HG03460 (cell line): ENCODE results near the gene NLGN4X.
"Not testable (repeated sequence)": the region's sequence is repeated elsewhere in the genome, so short reads cannot be mapped to it uniquely, and the experiment has no call there.

Experiments
- ATAC-seq: cut with Tn5 transposase; IDR thresholded peaks from one replicate; pipeline ENCODE4 v1.9.1; 2021; ENCODE audit not compliant: unreplicated experiment

The NLGN4X gene

GRCh38 chrX:6015423-6015822 is 213.2 kb downstream of the NLGN4X start:
- no peak for ATAC-seq

- ATAC-seq = no peak
These were observed 216.3 kb downstream of the NLGN4X start for GRCh38 chrX:6012357-6012756.

DNA sequence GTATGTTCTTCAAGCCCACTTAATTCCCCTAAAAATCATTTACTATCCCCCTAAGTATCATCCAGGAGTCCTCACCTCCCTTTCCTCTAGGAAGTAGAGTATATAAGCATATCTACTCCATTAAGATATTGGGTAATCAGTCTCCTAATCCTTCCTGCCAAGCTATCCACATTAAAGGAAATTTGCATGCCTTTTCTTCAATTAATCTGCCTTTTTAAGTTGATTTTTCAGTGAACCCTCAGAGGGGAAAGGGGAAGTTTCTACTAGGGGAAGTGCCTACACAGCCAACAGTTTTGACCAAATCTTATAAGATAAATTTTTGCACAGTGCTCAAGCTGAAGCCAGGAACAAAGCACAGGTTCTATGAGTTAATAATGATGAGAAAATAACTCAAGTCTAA is 222.8 kb downstream of the NLGN4X start:
- no peak for ATAC-seq

- ATAC-seq = no peak
These were observed 224.1 kb downstream of the NLGN4X start for GRCh38 chrX:6004529-6004928.

- ATAC-seq = no peak
These were observed 226.6 kb downstream of the NLGN4X start for GRCh38 chrX:6002056-6002455.

DNA sequence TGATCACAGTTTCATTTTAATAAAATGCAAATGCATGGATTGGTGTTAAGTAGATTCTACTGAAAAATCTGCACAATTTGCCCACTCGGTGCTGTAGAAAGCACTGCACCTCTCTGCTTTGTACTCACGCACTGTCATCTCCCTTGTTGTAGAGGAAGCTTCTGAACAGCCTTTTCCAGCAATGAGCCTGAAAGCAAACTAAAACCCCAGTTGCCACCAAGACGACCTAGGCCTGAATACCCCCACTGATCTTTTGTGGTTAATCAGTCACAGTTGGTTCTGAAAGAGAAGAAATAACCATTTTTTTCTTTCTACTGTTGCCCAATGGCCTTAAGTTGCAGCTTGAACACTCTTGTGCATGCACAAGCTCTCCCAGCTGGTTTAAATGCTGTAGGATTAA is 229.8 kb downstream of the NLGN4X start:
- ATAC-seq = no peak

DNA sequence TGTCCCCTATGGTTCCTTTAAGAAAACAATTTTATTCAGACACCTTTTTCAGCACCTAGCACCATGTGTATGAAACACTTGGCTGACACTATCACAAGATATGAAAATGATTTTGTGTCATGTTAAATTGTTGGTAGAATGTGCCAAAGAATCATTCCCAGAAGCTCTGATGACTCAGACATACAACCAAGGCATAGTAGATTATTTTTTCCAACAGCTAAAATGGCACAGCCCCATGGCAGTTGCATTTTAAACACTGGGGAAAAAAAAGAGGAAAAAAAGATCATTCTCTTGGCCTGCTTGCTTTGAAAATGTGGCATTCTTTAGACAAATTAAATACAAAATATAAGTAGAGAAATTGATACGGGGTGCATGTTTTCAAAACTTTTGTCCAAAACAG is 230.2 kb downstream of the NLGN4X start:
- no peak for ATAC-seq

DNA sequence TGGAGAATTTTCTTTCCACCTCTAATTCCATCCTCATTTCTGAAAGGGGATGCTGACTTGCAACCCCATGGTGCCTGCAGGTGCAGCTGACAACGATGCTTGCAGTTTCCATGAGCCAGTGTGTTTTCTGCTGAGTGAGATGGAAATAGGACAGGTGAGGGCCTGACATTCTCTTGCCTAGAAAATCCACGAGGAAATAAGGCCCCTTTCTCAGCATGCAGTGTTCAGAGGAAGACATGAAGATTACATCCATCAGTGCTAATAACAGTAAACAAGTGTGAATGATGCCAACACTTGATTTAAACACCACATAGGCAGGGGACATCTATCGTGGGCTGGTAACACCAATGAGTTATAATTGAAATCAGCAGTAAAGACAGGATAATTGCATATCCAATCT is 237.3 kb downstream of the NLGN4X start:
- ATAC-seq = no peak

GRCh38 chrX:5979338-5979737 is 249.3 kb downstream of the NLGN4X start:
- ATAC-seq = no peak

- ATAC-seq = no peak
These were observed 252.3 kb downstream of the NLGN4X start for GRCh38 chrX:5976332-5976731.

DNA sequence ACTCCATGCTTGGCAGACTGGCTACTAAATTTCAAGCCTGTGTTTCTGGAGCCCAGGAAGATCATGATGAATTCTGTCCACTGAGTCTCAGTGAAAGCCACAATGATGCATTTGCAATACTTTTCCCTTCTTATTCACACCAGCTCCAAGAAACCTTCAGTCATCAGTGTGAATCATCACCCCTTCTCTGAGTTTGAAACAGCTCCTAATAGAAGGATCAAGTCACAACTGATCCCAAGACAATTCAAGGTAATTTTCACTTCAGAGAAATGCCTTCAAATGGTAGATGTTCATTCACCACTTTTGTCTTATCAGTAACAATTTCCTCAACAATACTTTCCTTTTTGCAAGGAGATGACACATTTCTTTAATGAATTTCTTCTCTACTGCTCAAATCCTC is 257.4 kb downstream of the NLGN4X start:
- no peak for ATAC-seq

DNA sequence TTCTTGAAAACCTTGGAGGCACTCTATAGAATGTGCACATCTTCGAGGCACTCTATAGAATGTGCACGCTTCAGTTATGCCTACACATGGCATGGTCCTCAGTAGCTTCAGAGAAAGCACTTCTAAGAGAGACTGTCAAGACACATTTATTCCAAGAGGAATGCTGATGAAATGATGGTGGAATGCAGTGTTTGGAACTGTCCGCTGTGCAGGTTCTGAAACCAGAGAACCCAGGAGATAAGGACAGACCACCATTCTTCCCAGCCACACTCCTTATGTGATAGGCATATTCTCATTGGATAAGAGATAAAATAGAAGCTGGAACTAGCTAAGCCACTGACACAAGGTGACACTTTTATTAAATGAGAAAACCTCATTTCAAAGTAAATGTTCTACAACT is 263.3 kb downstream of the NLGN4X start:
- no peak for ATAC-seq

GRCh38 chrX:5959286-5959685 is 269.4 kb downstream of the NLGN4X start:
- ATAC-seq = no peak

GRCh38 chrX:5958523-5958922 is 270.1 kb downstream of the NLGN4X start:
- ATAC-seq = no peak

- no peak for ATAC-seq
These were observed 271.2 kb downstream of the NLGN4X start for GRCh38 chrX:5957506-5957905.

GRCh38 chrX:5936438-5936837 is 292.2 kb downstream of the NLGN4X start:
- no peak for ATAC-seq

GRCh38 chrX:5928224-5928623 is 300.4 kb downstream of the NLGN4X start:
- no peak for ATAC-seq

DNA sequence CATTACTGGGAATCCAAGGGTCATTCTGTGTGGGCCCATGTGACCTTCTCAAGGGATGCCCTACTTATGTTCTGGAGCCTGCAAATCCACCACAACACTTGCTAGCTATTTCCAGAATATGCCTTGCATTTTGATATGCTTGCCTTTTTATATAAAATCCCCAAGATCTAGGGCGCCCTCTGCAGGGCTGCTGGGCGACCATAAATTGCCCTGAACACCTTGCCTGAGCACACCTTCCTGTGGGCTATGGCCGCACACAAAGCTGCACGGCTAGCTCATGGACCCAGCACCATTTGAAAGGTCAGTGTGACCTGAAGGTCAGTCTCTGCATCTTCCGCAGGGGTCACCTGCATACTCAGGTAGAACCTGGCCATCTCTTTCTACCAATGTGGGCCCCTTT is 311.7 kb downstream of the NLGN4X start:
- no peak for ATAC-seq

GRCh38 chrX:5915783-5916182 is 312.9 kb downstream of the NLGN4X start:
- ATAC-seq = no peak

- ATAC-seq = no peak
These were observed 321.5 kb downstream of the NLGN4X start for GRCh38 chrX:5907207-5907606.

DNA sequence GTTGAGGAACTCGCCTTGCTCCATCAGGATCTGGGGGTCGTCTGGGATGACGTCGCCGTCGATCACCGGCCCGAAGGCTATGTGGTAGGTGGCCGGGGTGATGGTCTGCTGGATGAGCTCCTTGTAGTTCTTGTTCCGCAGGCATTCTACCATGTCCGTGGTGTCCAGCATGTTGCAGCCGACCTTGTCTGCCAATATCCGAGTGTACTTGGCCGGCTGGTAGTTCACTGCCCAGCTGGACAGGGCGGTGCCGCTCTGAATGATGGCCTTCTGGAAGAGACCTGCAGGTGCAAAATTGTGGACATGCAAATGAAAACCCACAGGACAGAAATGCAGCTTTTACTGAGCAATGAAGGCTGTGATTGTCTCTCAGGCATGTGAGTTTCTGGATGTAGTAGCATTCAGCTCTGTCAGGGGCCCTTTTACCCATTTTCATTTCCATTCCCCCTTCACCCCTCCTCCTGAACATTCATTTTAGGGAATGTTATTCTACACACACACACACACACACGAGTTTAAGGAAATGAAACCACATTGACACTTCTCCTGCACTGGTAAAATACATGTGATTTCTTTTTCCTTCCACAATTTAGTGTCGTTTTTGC is 325.0 kb downstream of the NLGN4X start:
- ATAC-seq = not testable (repeated sequence)

- no peak for ATAC-seq
These were observed 330.2 kb downstream of the NLGN4X start for GRCh38 chrX:5898463-5898862.

GRCh38 chrX:5891378-5891777 is 337.3 kb downstream of the NLGN4X start:
- ATAC-seq = no peak
